Testis (tissue), 3 donors: ENCODE measurements around the gene SCT. TPM values are rescaled to one million over a fixed set of nuclear protein-coding genes. Genes with fewer than 3 reads are reported as not detected.
A peak's percentile ranks its signal among the peaks of the same experiment; 100 is the strongest.

ENCODE experiments used
- DNase-seq: peaks from one replicate; pipeline ENCODE4 v3.0.0-alpha.2; 2019
- H3K27ac ChIP-seq, 2 donors: fragments of 200-600 bp; sonication (generic); one replicate each; pipeline ENCODE4 v1.5.1; 2019
- H3K27me3 ChIP-seq: fragments of 200-600 bp; sonication (generic); one replicate; pipeline ENCODE4 v1.5.1; 2019
- H3K36me3 ChIP-seq: fragments of 200-600 bp; sonication (generic); one replicate; pipeline ENCODE4 v1.5.1; 2017; ENCODE audit warnings: low read depth; ENCODE audit errors: missing control alignments
- H3K4me1 ChIP-seq: fragments of 200-600 bp; sonication (generic); one replicate; pipeline ENCODE4 v1.5.1; 2019
- H3K4me3 ChIP-seq, 2 donors: fragments of 200-600 bp; sonication (generic); one replicate each; pipeline ENCODE4 v1.5.1; 2017 to 2019
- H3K9me3 ChIP-seq: fragments of 200-600 bp; sonication (generic); one replicate; pipeline ENCODE4 v1.5.1; 2017
- CTCF ChIP-seq, 3 experiments: fragments of 450-650 bp in 2 of 3; fragments of 200-600 bp in 1 of 3; sonication (generic) in 1 of 3; IDR thresholded peaks; one replicate each; pipeline ENCODE4 v1.5.1; 2016 to 2019; ENCODE audit warnings: antibody characterized with exemption in 3 of 3, mild to moderate bottlenecking in 2 of 3, moderate library complexity in 1 of 3
- POLR2A ChIP-seq: fragments of 450-650 bp; IDR thresholded peaks from one replicate; pipeline ENCODE4 v1.6.1; 2017; ENCODE audit warnings: antibody characterized with exemption, mild to moderate bottlenecking, moderate library complexity
- WGBS, 2 donors: methylation state at CpG; one replicate each; pipeline ENCODE4 v1.1.5; 2018; 5-methylcytosine and 5-hydroxymethylcytosine counted together
- intact Hi-C: fragments of 100-400 bp; cut with DNase I; formaldehyde crosslinking; loops from one replicate; pipeline ENCODE4 v1.15.1; 2023; ENCODE audit warnings: low total_unique reads
- polyA plus RNA-seq: library from polyadenylated mRNA; stranded (reverse); fragments of 350-450 nt; fragmentation: Illumina TruSeq; extraction: RNeasy Lipid Tissue Mini Kit (QIAGEN cat#74804); gene quantifications from one replicate; pipeline ENCODE4 v1.2.3, GENCODE V29; 2014; ENCODE audit warnings: low read depth, low replicate concordance; ENCODE audit not compliant: insufficient read depth
- total RNA-seq, 2 donors: library from RNA; depleted of rRNA; stranded (reverse); fragments of >200 nt; gene quantifications; one replicate each; pipeline ENCODE4 v1.2.3, GENCODE V29; 2016

SCT gene
- total and polyA plus RNA-seq, 3 donors from 2014 or later, result 1.5 to 9.3 (median 3.4) TPM

GRCh38 chr11:627308-627576, 261 bp upstream of the SCT start:
- TF ChIP-seq POLR2A (no peak), CTCF (IDR thresholded peaks at IDR 0.05) (no peak)
- WGBS, 2 donors, result 38 to 57% methylated on average over 12 to 22 of the region's 28 CpGs
- intact Hi-C loops, result no loop called here
- no peak for DNase-seq
- H3K36me3 ChIP-seq, result no peaks in the 10 kb centered on the region
- no peak overlapping the region for H3K27ac ChIP-seq
- H3K4me3 ChIP-seq, result peak overlapping the region in 1 of 2 donors; percentile 4
- H3K4me1 ChIP-seq, result no peaks in the 10 kb centered on the region
- no peaks in the 10 kb centered on the region for H3K9me3 ChIP-seq
- no peaks in the 10 kb centered on the region for H3K27me3 ChIP-seq

GRCh38 chr11:625636-626268, 1.2 kb downstream of the SCT start:
- WGBS, 2 donors, result 87% methylated on average over 12 to 22 of the region's 22 CpGs
- Histone ChIP-seq H3K4me3 (no peak overlapping the region), H3K9me3 (no peaks in the 10 kb centered on the region), H3K27me3 (no peaks in the 10 kb centered on the region), H3K4me1 (no peaks in the 10 kb centered on the region), H3K36me3 (no peaks in the 10 kb centered on the region), H3K27ac (no peak overlapping the region)
- DNase-seq, result no peak
- intact Hi-C loops, result no loop called here
- TF ChIP-seq CTCF (IDR thresholded peaks at IDR 0.05) (no peak), POLR2A (no peak)

GRCh38 chr11:624705-625635, 2.0 kb downstream of the SCT start, which contains the start of gene CDHR5:
Gene CDHR5 (minus strand): TSS chr11:624955. CDS start chr11:624902, 53 bp downstream.
- intact Hi-C loops, result no loop called here
- Histone ChIP-seq H3K36me3 (no peaks in the 10 kb centered on the region), H3K4me1 (no peaks in the 10 kb centered on the region), H3K9me3 (no peaks in the 10 kb centered on the region), H3K27ac (no peak within 1 kb of the TSS), H3K27me3 (no peaks in the 10 kb centered on the region), H3K4me3 (no peak within 1 kb of the TSS)
- WGBS, 2 donors, result 80 to 82% methylated on average over 3 to 32 of the region's 33 CpGs
- DNase-seq, result no peak
- TF ChIP-seq CTCF (IDR thresholded peaks at IDR 0.05) (no peak), POLR2A (no peak)

- TF ChIP-seq CTCF (IDR thresholded peaks at IDR 0.05) (no peak), POLR2A (no peak)
- Histone ChIP-seq H3K27me3 (no peaks in the 10 kb centered on the region), H3K36me3 (no peaks in the 10 kb centered on the region), H3K4me1 (no peaks in the 10 kb centered on the region), H3K4me3 (no peak overlapping the region), H3K9me3 (no peaks in the 10 kb centered on the region), H3K27ac (no peak overlapping the region)
- 89 to 92% methylated on average over 21 to 25 of the region's 25 CpGs for WGBS, 2 donors
- no peak for DNase-seq
- intact Hi-C loops, result no loop called here
Measured at GRCh38 chr11:623999-624704, 2.8 kb downstream of the SCT start.
